GM13976 (cell line): ENCODE measurements around the gene SLC25A19.
A peak's percentile ranks its signal among the peaks of the same experiment; 100 is the strongest.

ENCODE experiments used
- DNase-seq: peaks from one replicate; pipeline ENCODE4 v3.0.0; 2012; ENCODE audit warnings: low spot score
- in situ Hi-C: fragments of 300-500 bp; cut with MboI; formaldehyde crosslinking; loops from one replicate; pipeline ENCODE4 v1.12.0; 2022; ENCODE audit warnings: low sequenced_read_pairs, mixed read lengths, inconsistent platforms; ENCODE audit not compliant: unreplicated experiment
- TF ChIP-seq, protein P1 (sequence below): IDR thresholded peaks from 2 replicates; pipeline ENCODE4 v1.5.1; 2012; ENCODE audit warnings: borderline replicate concordance, mild to moderate bottlenecking; ENCODE audit not compliant: insufficient read depth; ENCODE audit errors: extremely low read depth, missing control alignments, control extremely low read depth

The SLC25A19 gene

DNA sequence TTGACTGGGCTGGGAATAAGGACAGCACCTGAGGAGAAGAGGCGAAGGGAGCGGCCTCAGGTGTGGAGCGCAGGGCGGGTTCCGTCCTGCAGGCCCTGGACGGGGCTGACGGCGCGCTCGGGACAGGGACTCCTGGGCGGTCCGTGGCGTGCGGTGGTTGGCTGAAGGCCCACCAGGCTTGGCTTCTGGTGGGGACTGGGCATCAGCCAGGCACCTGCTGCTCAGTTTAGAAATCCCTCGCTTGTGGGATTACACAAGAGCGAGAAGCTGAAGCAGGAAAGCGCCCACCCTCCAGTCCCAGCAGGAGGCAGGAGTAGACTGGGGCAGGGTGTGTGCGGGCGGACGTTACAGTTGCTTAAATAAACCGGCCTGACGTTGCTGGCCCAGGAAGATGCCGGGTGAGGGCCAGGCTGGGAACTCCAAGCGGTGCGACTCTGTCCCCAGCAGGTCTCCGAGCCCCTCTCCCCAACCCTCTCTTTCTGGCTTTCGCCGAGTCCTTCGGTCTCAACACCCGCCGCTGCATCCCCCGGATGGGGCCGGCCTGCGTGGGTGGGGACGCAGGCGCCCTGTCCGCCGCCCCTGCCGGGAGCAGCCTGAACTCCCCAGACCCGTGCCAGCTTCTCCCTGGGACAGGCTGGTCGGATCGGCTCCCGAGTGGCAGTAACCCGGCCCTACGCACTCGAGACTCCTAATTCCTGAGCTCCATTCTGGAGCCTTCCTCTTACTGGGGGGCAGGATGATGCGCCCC lies 18.8 kb downstream of the SLC25A19 start:
- DNase-seq = peak; percentile 85
- TF ChIP-seq, protein P1, sequence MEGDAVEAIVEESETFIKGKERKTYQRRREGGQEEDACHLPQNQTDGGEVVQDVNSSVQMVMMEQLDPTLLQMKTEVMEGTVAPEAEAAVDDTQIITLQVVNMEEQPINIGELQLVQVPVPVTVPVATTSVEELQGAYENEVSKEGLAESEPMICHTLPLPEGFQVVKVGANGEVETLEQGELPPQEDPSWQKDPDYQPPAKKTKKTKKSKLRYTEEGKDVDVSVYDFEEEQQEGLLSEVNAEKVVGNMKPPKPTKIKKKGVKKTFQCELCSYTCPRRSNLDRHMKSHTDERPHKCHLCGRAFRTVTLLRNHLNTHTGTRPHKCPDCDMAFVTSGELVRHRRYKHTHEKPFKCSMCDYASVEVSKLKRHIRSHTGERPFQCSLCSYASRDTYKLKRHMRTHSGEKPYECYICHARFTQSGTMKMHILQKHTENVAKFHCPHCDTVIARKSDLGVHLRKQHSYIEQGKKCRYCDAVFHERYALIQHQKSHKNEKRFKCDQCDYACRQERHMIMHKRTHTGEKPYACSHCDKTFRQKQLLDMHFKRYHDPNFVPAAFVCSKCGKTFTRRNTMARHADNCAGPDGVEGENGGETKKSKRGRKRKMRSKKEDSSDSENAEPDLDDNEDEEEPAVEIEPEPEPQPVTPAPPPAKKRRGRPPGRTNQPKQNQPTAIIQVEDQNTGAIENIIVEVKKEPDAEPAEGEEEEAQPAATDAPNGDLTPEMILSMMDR = peak; percentile 32
- in situ Hi-C loops = loop anchor here (5.0 kb wide), 1 partner anchor 142 kb away; no protein-coding TSS in a partner anchor

DNA sequence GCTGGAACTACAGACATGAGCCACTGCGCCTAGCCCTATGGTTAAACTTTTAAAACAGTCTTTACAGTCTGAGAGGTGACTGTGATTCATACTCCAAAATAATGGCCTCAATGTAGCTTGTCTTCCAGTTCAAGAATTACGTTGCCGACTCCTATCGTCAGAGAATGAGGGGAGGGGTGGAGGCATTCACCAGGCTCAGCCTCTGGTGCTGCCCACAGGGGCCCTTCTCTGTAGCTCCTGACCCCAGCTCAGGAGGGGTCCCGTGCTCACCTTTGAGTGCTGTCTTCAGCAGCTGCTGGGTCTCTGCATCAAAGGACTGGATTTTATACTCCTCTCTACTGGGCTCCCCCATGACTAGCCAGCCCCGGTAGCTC lies 19.4 kb downstream of the SLC25A19 start:
- DNase-seq = no peak
- in situ Hi-C loops = loop anchor here (5.0 kb wide), 1 partner anchor 142 kb away; no protein-coding TSS in a partner anchor
- TF ChIP-seq, protein P1 = no peak

DNA sequence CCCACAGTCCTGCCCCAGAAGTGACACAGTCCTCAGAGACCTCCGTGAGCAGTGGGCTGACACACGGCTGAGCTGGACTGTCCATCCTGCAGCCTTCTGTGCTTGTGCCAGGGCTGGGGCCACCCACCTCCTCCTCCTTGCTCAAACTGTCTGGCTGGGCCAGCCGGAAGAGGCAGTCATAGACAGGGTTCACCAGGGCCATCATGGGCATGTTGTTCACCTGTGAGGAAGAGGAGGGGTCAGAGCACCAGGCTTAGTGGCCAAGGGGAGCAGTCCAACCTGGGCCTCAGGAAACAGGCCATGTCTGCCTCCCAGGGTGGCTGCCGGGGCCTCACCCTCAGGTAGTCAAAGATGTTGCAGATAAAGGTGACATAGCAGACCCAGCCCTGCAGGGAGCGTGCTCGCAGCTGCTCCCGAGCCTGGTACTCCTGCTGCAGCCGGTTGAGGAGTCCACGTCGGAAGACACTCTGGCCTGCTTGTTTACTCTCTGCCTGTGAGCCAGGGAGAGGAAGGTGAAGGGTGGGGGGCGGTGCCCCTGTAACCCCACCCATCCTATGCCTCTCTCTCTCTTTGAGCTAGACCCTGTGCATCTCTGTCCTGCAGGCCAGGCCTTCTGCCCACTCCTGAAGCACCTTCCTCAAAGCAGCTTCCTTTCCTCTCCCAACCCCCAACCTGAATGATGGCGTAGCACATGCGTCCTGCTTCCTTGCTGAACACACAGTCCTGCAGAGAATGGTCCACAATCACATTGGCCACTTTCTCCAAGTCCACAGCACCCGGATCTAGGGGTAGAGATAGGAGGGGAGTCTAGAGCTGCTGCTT lies 21.6 kb downstream of the SLC25A19 start:
- in situ Hi-C loops = no loop called here
- TF ChIP-seq, protein P1 = no peak
- DNase-seq = no peak

DNA sequence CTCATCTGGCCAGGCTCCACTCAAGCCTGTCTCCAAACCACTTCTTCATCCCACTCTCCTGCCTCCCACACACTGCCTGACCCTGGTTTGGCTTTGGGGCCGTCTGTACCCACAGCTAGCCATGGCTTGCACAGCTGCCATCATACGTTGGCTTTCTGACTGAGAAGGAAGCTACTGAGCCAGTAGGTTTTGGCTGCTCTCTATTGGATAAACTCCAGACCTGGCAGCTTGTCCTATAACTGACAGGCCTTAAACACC lies 22.2 kb downstream of the SLC25A19 start:
- TF ChIP-seq, protein P1 = no peak
- in situ Hi-C loops = no loop called here
- no peak for DNase-seq

DNA sequence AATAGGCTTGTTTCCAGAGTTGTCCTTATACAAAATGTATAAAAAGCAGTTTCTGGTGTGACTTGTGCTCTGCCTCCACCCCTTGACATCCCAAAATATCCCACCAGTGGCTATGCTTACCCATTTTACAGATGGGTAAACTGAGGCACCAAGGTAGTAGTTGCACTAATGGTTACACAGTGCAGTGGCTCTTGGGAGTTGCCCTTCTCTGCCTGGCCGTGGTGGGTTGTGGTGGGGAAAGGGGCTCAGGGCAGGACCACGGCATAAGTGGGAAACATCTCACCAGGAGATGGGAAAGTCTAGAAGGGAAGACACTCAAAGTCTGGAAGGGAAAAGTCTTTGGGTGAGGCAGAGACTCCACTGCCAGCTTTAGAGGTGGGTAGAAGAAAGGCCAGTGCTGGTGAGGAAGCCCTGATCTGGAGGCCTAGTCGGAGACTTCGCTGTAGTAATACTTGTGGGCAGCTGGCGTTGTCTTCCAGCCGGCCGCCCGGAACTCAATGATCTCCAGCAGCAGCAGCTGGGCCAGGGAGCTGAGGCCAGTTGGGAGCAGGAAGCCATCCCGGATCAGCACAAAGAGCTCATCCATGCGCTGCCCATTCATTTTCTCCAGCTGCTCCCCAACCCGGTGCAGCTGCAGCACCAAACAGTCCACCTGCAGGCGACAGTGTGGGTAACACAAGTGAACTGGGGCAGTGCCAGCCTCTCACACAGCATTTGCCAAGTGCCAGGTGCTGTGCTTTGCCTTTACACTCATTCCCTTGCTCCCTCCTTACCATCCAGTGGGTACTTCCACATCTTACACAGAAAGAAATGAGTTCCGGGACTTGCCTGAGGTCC lies 22.7 kb downstream of the SLC25A19 start:
- in situ Hi-C loops = no loop called here
- TF ChIP-seq, protein P1 = no peak
- DNase-seq = no peak

DNA sequence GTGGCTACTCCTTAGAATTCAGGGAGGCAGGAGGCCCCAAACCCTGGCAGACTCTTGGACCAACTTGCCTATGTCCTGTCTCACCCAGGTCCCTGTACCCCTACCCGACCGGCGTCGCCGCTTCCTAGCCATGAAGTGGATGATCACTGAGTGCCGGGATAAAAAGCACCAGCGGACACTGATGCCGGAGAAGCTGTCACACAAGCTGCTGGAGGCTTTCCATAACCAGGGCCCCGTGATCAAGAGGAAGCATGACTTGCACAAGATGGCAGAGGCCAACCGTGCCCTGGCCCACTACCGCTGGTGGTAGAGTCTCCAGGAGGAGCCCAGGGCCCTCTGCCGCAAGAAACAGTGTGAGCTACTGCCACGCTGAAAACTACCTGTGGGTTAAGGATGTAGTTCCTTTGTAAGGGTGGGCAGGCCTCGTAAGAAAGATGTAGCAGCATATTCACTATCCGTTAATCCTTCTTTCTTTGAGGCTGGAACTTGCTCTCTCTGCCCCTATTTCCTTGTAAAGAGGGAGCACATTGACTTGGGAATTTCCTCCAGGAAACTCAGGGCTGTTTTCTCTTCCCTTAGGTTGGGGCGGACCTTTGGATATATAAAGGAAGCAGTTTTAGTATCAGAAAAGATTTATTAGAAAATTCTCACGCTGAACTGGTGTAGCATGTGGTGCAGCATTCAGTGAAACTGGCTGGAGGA lies 23.5 kb downstream of the SLC25A19 start:
- TF ChIP-seq, protein P1 = no peak
- in situ Hi-C loops = no loop called here
- DNase-seq = no peak
